Renal pelvis (tissue), 4 donors: ENCODE data around the gene RNF208. TPM values are rescaled to one million over a fixed set of nuclear protein-coding genes. Genes with fewer than 3 reads are reported as not detected.

ENCODE experiments used
- DNase-seq: peaks from one replicate; pipeline ENCODE4 v3.0.0-alpha.2; 2013
- polyA plus RNA-seq, 3 donors: library from polyadenylated mRNA; unstranded; fragments of 120-200 nt; gene quantifications; one replicate each; pipeline ENCODE4 v1.2.1, GENCODE V29; 2013; ENCODE audit not compliant: insufficient read length in 3 of 3

The RNF208 gene
- polyA plus RNA-seq, 3 donors: 12.8 to 13.8 (median 13.2) TPM

DNA sequence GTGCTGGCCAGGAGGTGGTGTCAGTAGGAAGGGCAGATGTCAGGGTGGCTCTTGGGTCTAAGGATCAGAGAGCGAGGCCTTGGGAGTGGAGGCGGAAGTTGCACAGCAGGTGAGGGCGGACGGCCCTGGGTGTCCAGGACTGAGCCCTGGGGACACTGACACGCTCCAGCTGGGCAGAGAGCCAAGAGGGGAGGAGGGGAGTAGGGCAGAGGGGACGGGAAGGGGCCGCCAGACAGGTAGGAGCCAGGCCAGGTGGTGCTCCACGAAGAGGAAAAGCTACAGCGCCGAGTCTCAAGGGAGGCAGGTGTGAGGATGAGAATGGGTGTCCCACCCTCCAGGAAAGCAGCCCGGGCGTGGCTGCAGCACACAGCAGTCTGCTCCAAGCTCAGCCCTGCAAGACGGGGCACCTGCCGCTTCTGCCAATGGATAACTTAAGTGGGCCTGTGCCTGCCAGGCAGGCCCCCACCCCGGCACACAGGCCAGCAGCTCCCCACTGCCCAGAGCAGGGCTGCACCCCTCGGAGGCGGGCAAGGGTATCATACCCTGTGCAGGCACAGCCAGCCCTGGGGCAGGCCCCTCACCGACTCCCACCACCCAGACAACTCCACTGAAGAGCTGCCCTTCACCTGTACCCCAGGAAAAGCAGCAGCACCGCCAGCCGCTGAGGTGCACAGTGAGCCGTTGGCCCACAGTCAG lies 26.4 kb downstream of the RNF208 start:
- no peak for DNase-seq

DNA sequence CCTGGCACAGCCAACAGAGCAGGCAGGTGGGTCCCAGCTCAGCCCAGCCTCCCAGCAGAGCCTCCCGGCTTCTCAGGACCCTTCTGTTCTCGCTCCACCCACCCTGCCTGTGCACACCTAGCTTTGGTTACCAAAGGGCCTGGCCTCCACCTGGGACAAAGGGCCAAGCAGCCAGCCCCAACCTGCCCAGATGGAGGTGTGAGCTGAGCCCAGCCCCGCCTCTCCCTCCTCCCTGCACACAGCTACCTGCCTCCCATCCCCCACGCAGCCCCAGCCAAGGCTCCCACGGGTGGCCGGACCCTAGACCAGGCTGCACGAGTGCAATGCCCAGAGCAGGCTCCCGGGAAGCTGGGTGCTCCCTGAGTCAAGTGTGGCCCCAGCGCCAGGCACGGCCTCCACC lies 27.1 kb downstream of the RNF208 start:
- DNase-seq: no peak

- no peak for DNase-seq
Observed at GRCh38 chr9:137194388-137194787, 27.7 kb downstream of the RNF208 start.

- DNase-seq: no peak
Observed at GRCh38 chr9:137193771-137194170, 28.3 kb downstream of the RNF208 start.

GRCh38 chr9:137192859-137193258 lies 29.2 kb downstream of the RNF208 start:
- DNase-seq: no peak

DNA sequence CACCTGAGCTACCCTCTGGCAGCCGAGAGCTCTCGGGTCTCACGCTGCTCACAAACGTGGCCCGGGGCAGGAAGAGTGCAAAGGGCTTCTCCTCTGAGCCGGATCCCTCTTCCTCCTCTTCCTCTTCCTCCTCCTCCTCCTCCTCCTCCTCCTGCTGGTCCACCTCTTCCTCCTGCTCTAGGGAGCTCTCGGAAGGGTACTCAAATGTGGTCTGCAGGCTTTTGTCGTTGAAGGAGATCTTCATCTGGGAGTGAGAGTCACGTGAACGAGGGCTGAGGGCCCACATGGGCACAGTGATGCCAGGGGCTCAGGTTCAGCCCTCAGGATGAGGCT lies 29.6 kb downstream of the RNF208 start:
- no peak for DNase-seq

GRCh38 chr9:137191691-137192447 lies 30.2 kb downstream of the RNF208 start:
- DNase-seq: no peak

DNA sequence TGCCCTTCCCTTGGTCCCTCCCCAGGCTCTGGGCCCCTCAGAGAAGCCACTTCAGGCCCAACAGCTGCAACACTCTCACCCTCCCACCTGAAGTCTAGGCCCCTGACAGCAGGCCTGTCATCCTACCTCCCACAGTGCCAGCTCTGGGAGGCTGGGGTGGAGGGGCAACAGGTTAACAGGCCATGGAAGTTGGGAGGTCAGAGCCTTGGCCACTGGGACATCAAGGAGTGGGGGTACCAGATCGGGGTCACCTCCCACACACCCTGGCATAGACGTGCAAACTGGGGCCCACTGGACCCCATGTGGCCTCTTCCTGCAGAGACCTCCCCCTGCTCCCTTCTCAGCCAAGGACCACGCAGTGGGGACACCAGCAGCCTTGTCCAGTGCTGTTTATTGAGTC lies 30.8 kb downstream of the RNF208 start:
- no peak for DNase-seq

- DNase-seq: no peak
Observed at GRCh38 chr9:137190315-137190856, 31.7 kb downstream of the RNF208 start.

GRCh38 chr9:137189297-137190295 lies 32.4 kb downstream of the RNF208 start:
- no peak for DNase-seq

DNA sequence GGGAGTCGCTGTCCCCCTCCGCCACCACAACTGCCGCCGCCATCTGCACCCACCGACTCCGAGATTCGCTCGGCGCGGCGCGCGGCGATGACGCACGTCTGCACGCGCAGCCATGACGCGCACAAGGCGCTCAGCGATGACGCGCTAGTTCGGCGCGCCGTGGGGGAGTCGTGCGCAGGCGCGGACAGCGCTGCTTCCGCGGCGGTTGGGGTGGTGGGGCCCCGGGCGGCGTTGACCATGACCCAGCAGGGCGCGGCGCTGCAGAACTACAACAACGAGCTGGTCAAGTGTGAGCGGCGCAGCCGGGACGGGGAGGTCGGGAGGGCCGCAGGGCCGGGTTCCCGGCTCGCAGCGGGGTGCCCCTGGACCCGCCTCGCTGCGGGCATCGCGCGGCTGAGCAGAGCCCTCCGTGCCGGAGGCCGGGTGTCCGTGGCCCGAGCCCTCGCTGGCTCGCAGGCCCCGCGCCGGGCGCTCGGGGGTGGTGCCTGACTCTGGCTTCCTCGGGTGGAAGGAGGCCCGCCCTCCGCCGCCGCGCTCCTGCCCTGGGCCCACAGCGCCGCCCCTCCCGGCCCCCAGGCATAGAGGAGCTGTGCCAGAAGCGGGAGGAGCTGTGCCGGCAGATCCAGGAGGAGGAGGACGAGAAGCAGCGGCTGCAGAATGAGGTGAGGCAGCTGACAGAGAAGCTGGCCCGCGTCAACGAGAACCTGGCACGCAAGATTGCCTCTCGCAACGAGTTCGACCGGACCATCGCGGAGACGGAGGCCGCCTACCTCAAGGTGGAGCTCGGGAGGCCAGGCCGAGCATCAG lies 33.3 kb downstream of the RNF208 start, which contains the start of the genes ANAPC2 and SSNA1:
Gene ANAPC2, minus strand, starts transcription at position 71 of the 807 bp plus-strand sequence. Its CDS starts 28 bp downstream, at position 43.
Gene SSNA1, plus strand, starts transcription at position 187 of the 807 bp plus-strand sequence. Its CDS starts 51 bp downstream, at position 238.
- peak; percentile 93 for DNase-seq

DNA sequence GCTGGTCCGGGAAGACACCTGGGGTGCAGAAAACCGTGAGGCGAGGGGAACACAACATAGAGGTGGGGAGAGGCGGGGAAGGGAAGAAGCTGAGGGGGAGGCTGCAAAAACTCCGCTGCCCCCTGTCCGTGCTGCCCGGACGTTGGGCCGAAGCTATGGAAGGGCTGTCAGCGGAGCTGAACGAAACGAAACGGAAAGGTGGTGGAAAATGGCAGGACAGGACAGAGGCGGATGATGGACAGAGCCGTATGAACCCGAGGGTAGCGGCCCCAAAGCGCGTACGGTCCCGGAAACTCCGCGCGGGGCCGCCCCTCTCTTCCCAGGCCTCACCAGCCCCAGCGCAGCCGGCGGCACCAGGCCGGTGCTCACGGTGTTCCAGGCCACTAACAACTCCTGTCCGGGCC lies 34.0 kb downstream of the RNF208 start:
- DNase-seq: no peak

DNA sequence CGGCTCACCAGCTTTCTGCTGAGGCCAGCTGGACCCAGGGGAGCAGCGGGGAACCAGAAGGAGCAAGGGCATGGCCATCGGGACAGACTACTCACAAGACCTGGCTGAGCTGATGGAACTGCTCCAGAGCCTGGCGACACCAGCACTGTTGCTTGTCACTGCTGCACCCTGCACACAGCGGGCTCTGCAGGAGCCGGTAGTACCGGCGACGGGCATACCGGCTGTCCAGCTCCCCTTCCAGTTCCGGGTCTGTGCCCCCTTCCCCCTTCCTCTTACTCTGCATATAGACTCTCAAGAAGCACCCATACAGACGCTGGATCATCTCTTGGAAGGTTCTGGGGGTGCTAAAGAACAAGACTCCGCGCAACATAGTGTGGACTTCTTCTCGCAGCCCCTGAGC lies 34.7 kb downstream of the RNF208 start:
- no peak for DNase-seq

DNA sequence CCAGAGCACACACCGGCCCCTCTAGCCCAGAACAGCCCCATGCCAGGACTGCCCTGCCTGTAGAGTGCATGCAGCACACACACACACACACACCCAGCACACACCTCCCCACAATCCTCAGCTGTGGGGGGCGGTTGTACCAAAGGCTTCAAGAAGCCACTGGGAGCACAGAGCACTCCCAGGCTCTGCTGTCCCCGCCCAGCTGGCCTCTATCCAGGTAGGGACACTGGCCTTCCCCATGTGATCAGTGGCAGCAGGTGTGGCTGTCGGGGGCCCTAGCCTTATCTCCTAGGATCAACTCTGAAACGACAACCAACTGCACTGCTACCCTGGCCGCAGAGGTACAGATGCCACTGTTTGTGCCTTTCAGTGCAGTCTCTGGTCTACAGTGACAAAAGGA lies 35.7 kb downstream of the RNF208 start:
- DNase-seq: no peak

- DNase-seq: no peak
Observed at GRCh38 chr9:137185921-137186320, 36.1 kb downstream of the RNF208 start.

- no peak for DNase-seq
Observed at GRCh38 chr9:137184881-137185660, 37.0 kb downstream of the RNF208 start.

DNA sequence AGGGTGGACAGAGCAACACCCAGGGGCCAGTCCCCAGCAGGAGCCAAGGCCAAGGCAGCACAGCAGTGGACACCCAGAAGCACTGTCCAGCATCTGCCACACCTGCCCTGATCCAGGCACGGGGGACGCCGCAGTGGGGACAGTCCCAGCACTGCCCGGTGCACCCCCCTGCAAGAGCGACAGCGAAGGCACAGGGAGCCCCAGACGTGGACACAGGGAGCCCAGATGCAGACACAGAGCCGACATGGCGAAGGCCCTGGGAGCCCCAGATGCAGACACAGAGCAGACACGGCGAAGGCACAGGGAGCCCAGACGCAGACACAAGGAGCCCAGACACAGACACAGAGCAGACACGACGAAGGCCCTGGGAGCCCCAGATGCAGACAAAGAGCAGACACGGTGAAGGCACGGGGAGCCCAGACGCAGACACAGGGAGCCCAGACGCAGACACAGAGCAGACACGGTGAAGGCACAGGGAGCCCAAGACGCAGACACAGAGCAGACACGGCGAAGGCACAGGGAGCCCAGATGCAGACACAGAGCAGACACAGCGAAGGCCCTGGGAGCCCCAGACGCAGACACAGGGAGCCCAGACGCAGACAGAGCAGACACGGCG lies 38.0 kb downstream of the RNF208 start:
- no peak for DNase-seq

GRCh38 chr9:137182836-137183235 lies 39.2 kb downstream of the RNF208 start:
- no peak for DNase-seq

GRCh38 chr9:137181680-137182079 lies 40.4 kb downstream of the RNF208 start:
- DNase-seq: no peak

DNA sequence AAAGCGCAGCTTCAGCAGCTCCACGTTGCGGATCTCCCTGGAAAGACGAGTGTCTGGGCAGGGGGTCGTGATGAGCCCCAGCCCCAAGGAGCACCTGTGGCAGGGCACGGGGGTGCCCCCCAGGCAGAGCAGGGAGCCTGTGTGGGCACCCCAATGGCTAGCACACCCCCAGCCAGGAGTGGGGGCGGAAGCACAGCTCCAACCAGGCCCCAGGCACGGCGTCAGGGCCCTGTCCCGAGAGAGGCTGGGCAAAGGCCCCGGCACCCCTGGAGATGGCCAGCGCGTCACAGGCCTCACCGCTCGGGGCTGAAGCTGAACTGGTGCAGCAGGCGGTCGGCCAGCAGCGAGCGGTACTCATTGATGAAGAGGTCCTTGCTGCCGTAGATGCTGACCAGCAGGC lies 41.5 kb downstream of the RNF208 start:
- DNase-seq: no peak
